DND-41 (cell line): Measurements from ENCODE around the gene ERC2.

Experiments
- CTCF ChIP-seq: IDR thresholded peaks from 2 replicates; pipeline ENCODE4 v1.5.1; 2012; ENCODE audit warnings: borderline replicate concordance, low read length, moderate library complexity, mild to moderate bottlenecking; ENCODE audit not compliant: poor library complexity, severe bottlenecking; ENCODE audit errors: extremely low read depth
- EZH2 ChIP-seq: IDR thresholded peaks from 3 replicates; pipeline ENCODE4 v1.6.1; 2012; ENCODE audit warnings: borderline replicate concordance, low read depth, mild to moderate bottlenecking, moderate library complexity, low read length, inconsistent platforms; ENCODE audit not compliant: severe bottlenecking

- no peak for TF ChIP-seq CTCF
- TF ChIP-seq EZH2, result no peak
Measured at GRCh38 chr3:56491566-56491965, 23.3 kb upstream of the ERC2 start.
